WTC11 (cell line): ENCODE results near the gene ABCD2. TPM values are rescaled to one million over a fixed set of nuclear protein-coding genes. Genes with fewer than 3 reads are reported as not detected.

Source experiments
- ATAC-seq: fragments of 200-7000 bp; cut with Tn5 transposase; 2 replicates; pipeline ENCODE4 v1.10.0; 2021; ENCODE audit warnings: mild to moderate bottlenecking, moderate library complexity
- CTCF ChIA-PET: fragments of 300-600 bp; sonication (Branson Sonifier 250); formaldehyde crosslinking; loops from one replicate; lab custom pipeline; 2021; ENCODE audit warnings: antibody characterized with exemption; lab: Charles Lee
- POLR2A ChIA-PET: fragments of 350-600 bp; sonication (Branson Sonifier 250); formaldehyde crosslinking; loops from one replicate; lab custom pipeline; 2021; ENCODE audit warnings: antibody characterized with exemption; lab: Charles Lee
- DNase-seq: peaks from one replicate; pipeline ENCODE4 v3.0.0; 2021; ENCODE audit warnings: low spot score
- H3K27ac Mint-ChIP-seq: 2 replicates; pipeline ENCODE4 v1.8.0; 2021; ENCODE audit warnings: mixed read lengths
- H3K27me3 Mint-ChIP-seq: 2 replicates; pipeline ENCODE4 v1.8.0; 2021; ENCODE audit warnings: low read depth, mild to moderate bottlenecking, moderate library complexity, mixed read lengths
- H3K36me3 Mint-ChIP-seq: 2 replicates; pipeline ENCODE4 v1.8.0; 2021; ENCODE audit warnings: mixed read lengths
- H3K4me1 Mint-ChIP-seq: 2 replicates; pipeline ENCODE4 v1.8.0; 2022; ENCODE audit warnings: mixed read lengths
- H3K4me3 Mint-ChIP-seq: 2 replicates; pipeline ENCODE4 v1.8.0; 2021; ENCODE audit warnings: mild to moderate bottlenecking, moderate library complexity, mixed read lengths
- H3K9me3 Mint-ChIP-seq: 2 replicates; pipeline ENCODE4 v1.8.0; 2021; ENCODE audit warnings: mixed read lengths
- AFF4 ChIP-seq: sonication (generic); formaldehyde crosslinking; IDR thresholded peaks from 2 replicates; pipeline ENCODE4 v1.8.1; 2023; ENCODE audit warnings: mild to moderate bottlenecking, missing genetic modification reagents, borderline replicate concordance
- ATF2 ChIP-seq: sonication (generic); formaldehyde crosslinking; IDR thresholded peaks from 2 replicates; pipeline ENCODE4 v1.8.1; 2022; ENCODE audit warnings: low read depth, missing genetic modification reagents, borderline replicate concordance
- ATF3 ChIP-seq: sonication (generic); formaldehyde crosslinking; conservative IDR thresholded peaks from 2 replicates; pipeline ENCODE4 v1.8.1; 2022; ENCODE audit warnings: mild to moderate bottlenecking, missing genetic modification reagents
- CTCF ChIP-seq: fragments of 200-600 bp; IDR thresholded peaks from 2 replicates; pipeline ENCODE4 v1.8.0; 2022; ENCODE audit warnings: antibody characterized with exemption
- E2F1 ChIP-seq: sonication (generic); formaldehyde crosslinking; IDR thresholded peaks from 2 replicates; pipeline ENCODE4 v1.8.0; 2022; ENCODE audit warnings: mild to moderate bottlenecking, missing genetic modification reagents
- ESRRA ChIP-seq: sonication (generic); formaldehyde crosslinking; IDR thresholded peaks from 2 replicates; pipeline ENCODE4 v1.8.1; 2022; ENCODE audit warnings: mild to moderate bottlenecking, missing genetic modification reagents, borderline replicate concordance
- FOXJ3 ChIP-seq: sonication (generic); formaldehyde crosslinking; IDR thresholded peaks from 2 replicates; pipeline ENCODE4 v1.9.0; 2021; ENCODE audit warnings: missing genetic modification reagents, mild to moderate bottlenecking, borderline replicate concordance
- FOXP1 ChIP-seq: sonication (generic); formaldehyde crosslinking; IDR thresholded peaks from 2 replicates; pipeline ENCODE4 v1.8.0; 2022; ENCODE audit warnings: missing genetic modification reagents, mild to moderate bottlenecking, moderate library complexity, borderline replicate concordance
- MAX ChIP-seq: sonication (generic); formaldehyde crosslinking; IDR thresholded peaks from 2 replicates; pipeline ENCODE4 v1.8.0; 2022; ENCODE audit warnings: mild to moderate bottlenecking, missing genetic modification reagents
- MXD4 ChIP-seq: fragments of 250-450 bp; sonication (Bioruptor Pico); IDR thresholded peaks from 2 replicates; pipeline ENCODE4 v1.8.0; 2021; ENCODE audit warnings: mild to moderate bottlenecking, moderate library complexity, borderline replicate concordance
- NR2C2 ChIP-seq: sonication (generic); formaldehyde crosslinking; IDR thresholded peaks from 2 replicates; pipeline ENCODE4 v1.8.0; 2022; ENCODE audit warnings: mild to moderate bottlenecking, missing genetic modification reagents
- SMAD3 ChIP-seq: sonication (generic); formaldehyde crosslinking; IDR thresholded peaks from 2 replicates; pipeline ENCODE4 v1.8.0; 2022; ENCODE audit warnings: missing genetic modification reagents, mild to moderate bottlenecking, borderline replicate concordance
- SOX15 ChIP-seq: fragments of 250-450 bp; sonication (Bioruptor Pico); IDR thresholded peaks from 2 replicates; pipeline ENCODE4 v1.9.0; 2021; ENCODE audit warnings: mild to moderate bottlenecking
- SP1 ChIP-seq: sonication (generic); formaldehyde crosslinking; conservative IDR thresholded peaks from 2 replicates; pipeline ENCODE4 v1.8.1; 2022; ENCODE audit warnings: missing genetic modification reagents
- STAT6 ChIP-seq: sonication (generic); formaldehyde crosslinking; conservative IDR thresholded peaks from 2 replicates; pipeline ENCODE4 v1.8.1; 2023; ENCODE audit warnings: mild to moderate bottlenecking, low read depth, missing genetic modification reagents, moderate library complexity
- USF1 ChIP-seq: sonication (generic); formaldehyde crosslinking; IDR thresholded peaks from 2 replicates; pipeline ENCODE4 v1.8.0; 2022; ENCODE audit warnings: mild to moderate bottlenecking, missing genetic modification reagents
- ZNF121 ChIP-seq: sonication (generic); formaldehyde crosslinking; IDR thresholded peaks from 2 replicates; pipeline ENCODE4 v1.8.0; 2023; ENCODE audit warnings: missing genetic modification reagents
- ZNF263 ChIP-seq: sonication (generic); formaldehyde crosslinking; IDR thresholded peaks from 2 replicates; pipeline ENCODE4 v1.8.1; 2022; ENCODE audit warnings: low read depth, mild to moderate bottlenecking, moderate library complexity, missing genetic modification reagents
- ZNF396 ChIP-seq: fragments of 250-450 bp; sonication (Bioruptor Pico); IDR thresholded peaks from 2 replicates; pipeline ENCODE4 v1.8.0; 2021; ENCODE audit warnings: mild to moderate bottlenecking, moderate library complexity, borderline replicate concordance
- ZNF423 ChIP-seq: fragments of 250-450 bp; sonication (Bioruptor Pico); IDR thresholded peaks from 2 replicates; pipeline ENCODE4 v2.1.2; 2022; ENCODE audit warnings: mild to moderate bottlenecking, moderate library complexity
- total RNA-seq: library from RNA; stranded (reverse); gene quantifications from 3 replicates; pipeline ENCODE4 v1.2.3, GENCODE V29; 2021

Gene ABCD2
- total RNA-seq, 1 experiment from 2014 or later, result not detected

GRCh38 chr12:39572551-39572950 lies 47.1 kb downstream of the ABCD2 start:
- ATAC-seq (no peak), DNase-seq (no peak)
- Mint-ChIP-seq H3K4me1 (peaks cover 22% of the 10 kb centered on the region), H3K9me3 (peaks cover 27% of the 10 kb centered on the region), H3K27ac (no peak overlapping the region), H3K27me3 (no peaks in the 10 kb centered on the region), H3K4me3 (no peak overlapping the region), H3K36me3 (peaks cover 25% of the 10 kb centered on the region)
- POLR2A ChIA-PET, result no interaction called here
- TF ChIP-seq FOXP1 (CRISPR knock-in tag) (no peak), ZNF423 (CRISPR knock-in tag) (no peak), SP1 (CRISPR knock-in tag) (no peak), SMAD3 (no peak), E2F1 (CRISPR knock-in tag) (no peak), NR2C2 (CRISPR knock-in tag) (no peak), ZNF121 (CRISPR knock-in tag) (no peak), SOX15 (CRISPR knock-in tag) (no peak)
- CTCF ChIA-PET, result no interaction called here

- Mint-ChIP-seq H3K4me3 (no peak overlapping the region), H3K4me1 (peaks cover 22% of the 10 kb centered on the region), H3K9me3 (peaks cover 30% of the 10 kb centered on the region), H3K27ac (no peak overlapping the region), H3K36me3 (peaks cover 25% of the 10 kb centered on the region), H3K27me3 (no peaks in the 10 kb centered on the region)
- ATAC-seq (no peak), DNase-seq (no peak)
- TF ChIP-seq MAX (CRISPR knock-in tag) (no peak), ZNF121 (CRISPR knock-in tag) (no peak), ATF2 (CRISPR knock-in tag) (no peak), MXD4 (no peak)
- POLR2A ChIA-PET, result no interaction called here
- CTCF ChIA-PET, result no interaction called here
Measured at GRCh38 chr12:39571351-39571750, 48.3 kb downstream of the ABCD2 start.

GRCh38 chr12:39553476-39553875 lies 66.1 kb downstream of the ABCD2 start:
- Mint-ChIP-seq H3K4me3 (no peak overlapping the region), H3K27me3 (no peaks in the 10 kb centered on the region), H3K9me3 (peaks cover 27% of the 10 kb centered on the region), H3K27ac (no peak overlapping the region), H3K36me3 (peaks cover 22% of the 10 kb centered on the region), H3K4me1 (no peaks in the 10 kb centered on the region)
- DNase-seq, result no peak
- ChIA-PET POLR2A (no interaction called here), CTCF (no interaction called here)
- no peak for ATAC-seq
- no peak for TF ChIP-seq SMAD3
- TF ChIP-seq ESRRA (CRISPR knock-in tag), result no peak
- no peak for TF ChIP-seq FOXJ3 (CRISPR knock-in tag)
- TF ChIP-seq STAT6 (CRISPR knock-in tag), result no peak
- TF ChIP-seq ZNF396, result no peak
- no peak for TF ChIP-seq ATF3 (CRISPR knock-in tag)
- no peak for TF ChIP-seq USF1 (CRISPR knock-in tag)
- no peak for TF ChIP-seq CTCF
- TF ChIP-seq ZNF423 (CRISPR knock-in tag), result no peak
- no peak for TF ChIP-seq AFF4 (CRISPR knock-in tag)
- TF ChIP-seq ZNF263 (CRISPR knock-in tag), result no peak
